Fibroblast of mammary gland (primary cell): ENCODE measurements around the gene ICAM5.

Source experiments
- DNase-seq: peaks from one replicate; pipeline ENCODE4 v3.0.0-alpha.2; 2010; ENCODE audit warnings: low read depth
- H3K4me3 ChIP-seq: 2 replicates; pipeline ENCODE4 v1.5.1; 2011; ENCODE audit warnings: low read depth, mild to moderate bottlenecking, low read length, moderate library complexity; ENCODE audit not compliant: control insufficient read depth
- TF ChIP-seq, protein P1 (sequence below): conservative IDR thresholded peaks from 2 replicates; pipeline ENCODE4 v1.5.1; 2011; ENCODE audit warnings: low read depth, low read length, inconsistent platforms; ENCODE audit not compliant: control insufficient read depth, insufficient read depth

ICAM5 gene

GRCh38 chr19:10252707-10253106 lies 37.0 kb upstream of the ICAM5 start:
- DNase-seq, result no peak
- TF ChIP-seq, protein P1, sequence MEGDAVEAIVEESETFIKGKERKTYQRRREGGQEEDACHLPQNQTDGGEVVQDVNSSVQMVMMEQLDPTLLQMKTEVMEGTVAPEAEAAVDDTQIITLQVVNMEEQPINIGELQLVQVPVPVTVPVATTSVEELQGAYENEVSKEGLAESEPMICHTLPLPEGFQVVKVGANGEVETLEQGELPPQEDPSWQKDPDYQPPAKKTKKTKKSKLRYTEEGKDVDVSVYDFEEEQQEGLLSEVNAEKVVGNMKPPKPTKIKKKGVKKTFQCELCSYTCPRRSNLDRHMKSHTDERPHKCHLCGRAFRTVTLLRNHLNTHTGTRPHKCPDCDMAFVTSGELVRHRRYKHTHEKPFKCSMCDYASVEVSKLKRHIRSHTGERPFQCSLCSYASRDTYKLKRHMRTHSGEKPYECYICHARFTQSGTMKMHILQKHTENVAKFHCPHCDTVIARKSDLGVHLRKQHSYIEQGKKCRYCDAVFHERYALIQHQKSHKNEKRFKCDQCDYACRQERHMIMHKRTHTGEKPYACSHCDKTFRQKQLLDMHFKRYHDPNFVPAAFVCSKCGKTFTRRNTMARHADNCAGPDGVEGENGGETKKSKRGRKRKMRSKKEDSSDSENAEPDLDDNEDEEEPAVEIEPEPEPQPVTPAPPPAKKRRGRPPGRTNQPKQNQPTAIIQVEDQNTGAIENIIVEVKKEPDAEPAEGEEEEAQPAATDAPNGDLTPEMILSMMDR, result no peak
- H3K4me3 ChIP-seq, result peak overlapping the region; percentile 98

DNA sequence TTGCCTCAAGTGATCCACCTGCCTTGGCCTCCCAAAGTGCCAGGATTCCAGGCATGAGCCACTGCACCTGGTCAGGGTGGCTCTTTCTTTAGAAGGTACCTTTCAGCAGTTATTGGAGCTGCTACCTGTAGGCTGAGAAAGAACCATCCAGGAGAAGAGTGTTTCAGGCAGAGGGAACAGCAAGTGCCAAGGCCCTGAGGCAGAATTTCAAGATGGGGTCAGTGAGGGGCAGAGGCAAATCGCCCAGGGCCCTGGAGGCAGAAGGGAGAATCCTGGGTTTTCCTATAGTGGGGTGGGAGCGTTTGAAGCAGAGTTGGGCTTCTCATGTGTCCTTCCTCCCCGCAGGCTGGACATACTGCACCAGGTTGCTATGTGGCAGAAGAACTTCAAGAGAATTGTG lies 35.5 kb upstream of the ICAM5 start:
- TF ChIP-seq, protein P1, result no peak
- DNase-seq, result no peak
- H3K4me3 ChIP-seq, result no peak overlapping the region

- no peak overlapping the region for H3K4me3 ChIP-seq
- TF ChIP-seq, protein P1, result no peak
- DNase-seq, result no peak
These were observed 34.4 kb upstream of the ICAM5 start for GRCh38 chr19:10255358-10255757.

- no peak for DNase-seq
- H3K4me3 ChIP-seq, result no peak overlapping the region
- TF ChIP-seq, protein P1, result no peak
These were observed 33.2 kb upstream of the ICAM5 start for GRCh38 chr19:10256551-10256950.

GRCh38 chr19:10256970-10257615 lies 32.7 kb upstream of the ICAM5 start:
- TF ChIP-seq, protein P1, result no peak
- no peak for DNase-seq
- H3K4me3 ChIP-seq, result no peak overlapping the region

DNA sequence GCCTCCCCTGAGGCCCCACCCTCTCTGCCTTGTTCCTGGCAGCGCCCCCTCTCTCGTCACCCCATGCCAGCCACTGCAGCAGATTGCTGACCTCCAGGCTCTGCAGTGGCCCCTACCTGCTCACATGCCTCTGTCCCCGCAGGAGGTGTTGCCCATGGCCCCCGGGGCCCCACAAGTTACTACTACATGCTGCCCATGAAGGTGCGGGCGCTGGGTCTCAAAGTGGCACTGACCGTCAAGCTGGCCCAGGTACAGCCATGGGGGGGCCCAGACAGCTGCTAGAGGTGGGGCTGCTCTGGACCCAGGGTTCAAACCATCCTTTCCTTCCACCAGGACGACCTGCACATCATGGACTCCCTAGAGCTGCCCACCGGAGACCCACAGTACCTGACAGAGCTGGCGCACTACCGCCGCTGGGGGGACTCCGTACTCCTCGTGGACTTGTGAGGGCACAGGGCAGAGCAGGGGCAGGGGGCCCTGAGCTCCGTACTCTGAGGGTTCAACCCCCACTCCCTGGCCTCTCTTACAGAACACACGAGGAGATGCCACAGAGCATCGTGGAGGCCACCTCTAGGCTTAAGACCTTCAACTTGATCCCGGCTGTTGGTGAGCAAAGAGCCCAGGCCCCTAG lies 31.6 kb upstream of the ICAM5 start:
- no peak overlapping the region for H3K4me3 ChIP-seq
- TF ChIP-seq, protein P1, result no peak
- DNase-seq, result no peak
